Endothelial cell (in vitro differentiated cells): Measurements from ENCODE around the gene LRPPRC. TPM values are rescaled to one million over a fixed set of nuclear protein-coding genes. Genes with fewer than 3 reads are reported as not detected.
A peak's percentile ranks its signal among the peaks of the same experiment; 100 is the strongest.

Experiments
- DNase-seq: peaks from one replicate; pipeline ENCODE4 v3.0.0; 2021; ENCODE audit warnings: low spot score
- H3K27ac Mint-ChIP-seq: one replicate; pipeline ENCODE4 v1.8.0; 2021; ENCODE audit warnings: mixed read lengths, inconsistent platforms; ENCODE audit not compliant: unreplicated experiment
- H3K27me3 Mint-ChIP-seq: one replicate; pipeline ENCODE4 v1.8.0; 2021; ENCODE audit warnings: mild to moderate bottlenecking, moderate library complexity, mixed read lengths, inconsistent platforms; ENCODE audit not compliant: unreplicated experiment
- H3K36me3 Mint-ChIP-seq: one replicate; pipeline ENCODE4 v1.8.0; 2021; ENCODE audit warnings: mild to moderate bottlenecking, low read depth, mixed read lengths, inconsistent platforms; ENCODE audit not compliant: unreplicated experiment
- H3K4me1 Mint-ChIP-seq: one replicate; pipeline ENCODE4 v1.8.0; 2021; ENCODE audit warnings: mild to moderate bottlenecking, mixed read lengths, inconsistent platforms; ENCODE audit not compliant: unreplicated experiment
- H3K4me3 Mint-ChIP-seq: one replicate; pipeline ENCODE4 v1.8.0; 2021; ENCODE audit warnings: mild to moderate bottlenecking, mixed read lengths, inconsistent platforms; ENCODE audit not compliant: unreplicated experiment
- H3K9me3 Mint-ChIP-seq: one replicate; pipeline ENCODE4 v1.8.0; 2021; ENCODE audit warnings: mixed read lengths, inconsistent platforms; ENCODE audit not compliant: unreplicated experiment
- total RNA-seq: library from RNA; stranded (reverse); fragmentation: NEBNext Ultra II Directional; extraction: Animal tissue kit (Norgen Biotek cat#: 25700); gene quantifications from one replicate; pipeline ENCODE4 v1.2.1, GENCODE V29; 2021; ENCODE audit not compliant: unreplicated experiment
- TF ChIP-seq, protein P1 (sequence below): fragments of 200-600 bp; sonication (generic); IDR thresholded peaks from one replicate; pipeline ENCODE4 v1.5.0; 2021; ENCODE audit warnings: antibody characterized with exemption; ENCODE audit not compliant: unreplicated experiment

Gene LRPPRC
- total RNA-seq, 1 donor from 2014 or later, result 85.8 TPM

DNA sequence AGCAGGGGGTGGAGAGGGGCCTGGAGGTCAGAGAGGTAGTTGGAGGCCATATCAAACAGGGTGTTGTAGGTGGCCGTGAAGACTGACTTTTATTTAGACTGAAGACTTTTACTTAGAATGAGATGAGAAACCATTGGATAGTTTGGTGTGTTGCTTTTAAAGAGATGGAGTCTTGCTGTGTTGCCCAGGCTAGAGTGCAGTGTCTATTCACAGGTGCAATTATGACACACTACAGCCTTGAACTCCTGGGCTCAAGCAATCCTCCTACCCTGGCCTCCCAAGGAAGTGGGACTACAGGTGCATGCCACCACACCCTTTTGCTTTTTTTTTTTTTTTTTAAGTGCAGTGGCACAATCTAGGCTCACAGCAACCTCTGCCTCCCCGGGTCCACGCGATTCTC, 2.5 kb upstream of the LRPPRC start:
- H3K4me3 Mint-ChIP-seq, result no peak overlapping the region
- H3K27me3 Mint-ChIP-seq, result peaks cover 3% of the 10 kb centered on the region
- H3K4me1 Mint-ChIP-seq, result peaks cover 12% of the 10 kb centered on the region
- no peak for DNase-seq
- no peak overlapping the region for H3K27ac Mint-ChIP-seq
- peaks cover 8% of the 10 kb centered on the region for H3K36me3 Mint-ChIP-seq
- no peaks in the 10 kb centered on the region for H3K9me3 Mint-ChIP-seq
- TF ChIP-seq, protein P1, sequence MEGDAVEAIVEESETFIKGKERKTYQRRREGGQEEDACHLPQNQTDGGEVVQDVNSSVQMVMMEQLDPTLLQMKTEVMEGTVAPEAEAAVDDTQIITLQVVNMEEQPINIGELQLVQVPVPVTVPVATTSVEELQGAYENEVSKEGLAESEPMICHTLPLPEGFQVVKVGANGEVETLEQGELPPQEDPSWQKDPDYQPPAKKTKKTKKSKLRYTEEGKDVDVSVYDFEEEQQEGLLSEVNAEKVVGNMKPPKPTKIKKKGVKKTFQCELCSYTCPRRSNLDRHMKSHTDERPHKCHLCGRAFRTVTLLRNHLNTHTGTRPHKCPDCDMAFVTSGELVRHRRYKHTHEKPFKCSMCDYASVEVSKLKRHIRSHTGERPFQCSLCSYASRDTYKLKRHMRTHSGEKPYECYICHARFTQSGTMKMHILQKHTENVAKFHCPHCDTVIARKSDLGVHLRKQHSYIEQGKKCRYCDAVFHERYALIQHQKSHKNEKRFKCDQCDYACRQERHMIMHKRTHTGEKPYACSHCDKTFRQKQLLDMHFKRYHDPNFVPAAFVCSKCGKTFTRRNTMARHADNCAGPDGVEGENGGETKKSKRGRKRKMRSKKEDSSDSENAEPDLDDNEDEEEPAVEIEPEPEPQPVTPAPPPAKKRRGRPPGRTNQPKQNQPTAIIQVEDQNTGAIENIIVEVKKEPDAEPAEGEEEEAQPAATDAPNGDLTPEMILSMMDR, result no peak

DNA sequence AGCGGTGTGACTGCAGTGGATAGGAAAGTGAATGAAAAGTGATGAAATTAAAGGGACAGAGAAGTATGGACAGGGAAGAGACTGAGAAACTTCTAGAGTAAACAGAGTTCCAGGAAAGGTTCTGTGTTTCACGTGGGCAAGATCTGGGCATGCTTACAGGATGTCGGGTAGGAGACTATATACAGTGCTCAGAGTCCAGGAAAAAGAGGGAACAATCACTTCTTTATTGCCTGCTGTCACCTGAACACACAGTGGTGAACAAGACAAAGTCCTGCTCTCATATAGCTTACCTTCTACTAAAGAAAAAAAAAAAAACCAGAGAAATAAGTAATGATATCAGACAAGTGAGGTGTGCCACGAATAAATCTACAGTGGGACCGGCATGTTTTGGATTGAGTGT, 2.4 kb downstream of the LRPPRC start:
- no peak for DNase-seq
- H3K36me3 Mint-ChIP-seq, result peaks cover 14% of the 10 kb centered on the region

DNA sequence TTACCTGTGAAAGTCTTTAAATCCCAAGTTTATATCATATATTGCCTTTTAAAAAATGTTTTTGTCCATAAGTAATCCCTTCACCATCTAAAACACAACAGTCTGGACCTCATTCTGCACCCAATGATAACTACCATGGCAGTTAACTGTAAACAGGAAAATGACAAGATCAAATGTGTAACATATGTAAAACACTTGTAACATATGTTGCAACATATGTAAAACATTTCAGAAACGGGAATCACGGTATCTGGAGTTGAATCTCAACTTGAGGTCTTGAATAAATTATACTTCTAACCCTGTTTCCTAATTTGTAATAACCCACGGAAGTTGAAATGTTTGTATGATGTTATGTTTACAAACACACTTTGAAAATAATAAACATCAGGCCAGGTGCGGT, 6.2 kb downstream of the LRPPRC start:
- Mint-ChIP-seq H3K9me3 (no peaks in the 10 kb centered on the region), H3K36me3 (peaks cover 11% of the 10 kb centered on the region), H3K4me1 (peaks cover 6% of the 10 kb centered on the region), H3K27me3 (peaks cover 3% of the 10 kb centered on the region), H3K27ac (no peak overlapping the region), H3K4me3 (no peak overlapping the region)
- TF ChIP-seq, protein P1, result no peak
- no peak for DNase-seq

More for the DNA sequence above, 2.4 kb downstream of the LRPPRC start:
- TF ChIP-seq, protein P1, result no peak
- Mint-ChIP-seq H3K27ac (no peak overlapping the region), H3K4me1 (peaks cover 15% of the 10 kb centered on the region), H3K9me3 (no peaks in the 10 kb centered on the region), H3K4me3 (peak overlapping the region; percentile 48), H3K27me3 (peaks cover 6% of the 10 kb centered on the region)

DNA sequence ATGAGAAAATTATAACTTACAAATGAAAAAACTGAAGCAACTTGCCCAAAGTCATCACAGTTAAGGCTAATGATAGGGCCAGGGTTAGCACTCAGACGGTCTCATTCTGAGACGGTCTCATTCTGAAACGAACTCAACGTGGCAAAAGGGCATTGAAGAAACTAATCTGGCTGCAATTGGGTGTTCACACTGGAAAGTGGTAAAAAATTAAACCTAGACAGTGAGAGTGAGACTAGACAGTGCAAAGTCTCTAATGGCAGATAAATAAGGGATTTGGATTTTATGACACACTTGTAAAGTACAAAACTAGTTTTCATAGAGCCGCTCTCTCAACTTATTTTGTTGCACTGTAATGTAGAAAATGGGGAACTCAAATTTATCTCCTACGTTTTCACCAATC, 9.2 kb downstream of the LRPPRC start:
- no peak overlapping the region for H3K4me3 Mint-ChIP-seq
- DNase-seq, result no peak
- no peak overlapping the region for H3K27ac Mint-ChIP-seq
- H3K4me1 Mint-ChIP-seq, result no peaks in the 10 kb centered on the region
- no peaks in the 10 kb centered on the region for H3K36me3 Mint-ChIP-seq
- H3K9me3 Mint-ChIP-seq, result no peaks in the 10 kb centered on the region
- H3K27me3 Mint-ChIP-seq, result no peaks in the 10 kb centered on the region
- TF ChIP-seq, protein P1, result no peak

DNA sequence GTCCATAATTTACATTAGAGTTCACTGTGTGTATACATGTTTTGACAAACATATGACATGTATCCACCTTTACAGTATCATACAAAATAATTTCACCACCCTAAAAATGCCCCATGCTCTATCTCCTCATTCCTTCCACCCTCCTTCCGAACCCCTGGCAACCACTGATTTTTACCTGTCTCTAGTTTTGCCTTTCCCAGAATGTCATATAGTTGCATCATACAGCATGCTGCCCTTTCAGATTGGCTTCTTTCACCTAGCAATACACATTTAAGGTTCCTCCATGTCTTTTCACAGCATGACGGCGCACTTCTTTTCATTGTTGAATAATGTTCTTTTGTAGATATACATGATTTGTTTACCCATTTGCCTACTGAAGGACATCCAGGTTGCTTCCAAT, 10.4 kb downstream of the LRPPRC start:
- H3K36me3 Mint-ChIP-seq, result no peaks in the 10 kb centered on the region
- H3K27ac Mint-ChIP-seq, result no peak overlapping the region
- no peak overlapping the region for H3K4me3 Mint-ChIP-seq
- no peaks in the 10 kb centered on the region for H3K9me3 Mint-ChIP-seq
- DNase-seq, result no peak
- TF ChIP-seq, protein P1, result no peak
- no peaks in the 10 kb centered on the region for H3K4me1 Mint-ChIP-seq
- H3K27me3 Mint-ChIP-seq, result no peaks in the 10 kb centered on the region
